Measurements from ENCODE around the gene NEFH. TPM values are rescaled to one million over a fixed set of nuclear protein-coding genes. Genes with fewer than 3 reads are reported as not detected.

The NEFH gene
- total and polyA plus RNA-seq, 12 donors, result 6.8 to 81.1 (median 20.6) TPM

Other genes starting within 250 kb of the NEFH start
- 100 to 1,000 TPM in 1 of 9 donors, 10 to 100 TPM in 8; 27.4 to 103 (median 42.4) TPM for gene RHBDD3, start 212.2 kb upstream of the NEFH start, total RNA-seq
- gene RHBDD3, start 212.2 kb upstream of the NEFH start, polyA plus RNA-seq, result 10 to 100 TPM; 12.2 to 76.3 (median 48.2) TPM
- gene EWSR1, start 211.9 kb upstream of the NEFH start, total RNA-seq, result 100 to 1,000 TPM; 152 to 302 (median 193) TPM
- 100 to 1,000 TPM; 269 to 351 (median 278) TPM for gene EWSR1, start 211.9 kb upstream of the NEFH start, polyA plus RNA-seq
- gene GAS2L1, start 173.6 kb upstream of the NEFH start, total RNA-seq, result 10 to 100 TPM in 8 of 9 donors, 1 to 10 TPM in 1; 5.3 to 87.3 (median 55.0) TPM
- gene GAS2L1, start 173.6 kb upstream of the NEFH start, polyA plus RNA-seq, result 10 to 100 TPM in 2 of 3 donors, 1 to 10 TPM in 1; 3.6 to 42.1 (median 33.1) TPM
- gene RASL10A, start 164.5 kb upstream of the NEFH start, total RNA-seq, result 1 to 10 TPM in 7 of 9 donors, under 1 TPM in 2; 0.33 to 3.7 (median 1.5) TPM
- 10 to 100 TPM in 1 of 3 donors, 1 to 10 TPM in 1, under 1 TPM in 1; 0.51 to 14.4 (median 9.1) TPM for gene RASL10A, start 164.5 kb upstream of the NEFH start, polyA plus RNA-seq
- gene AP1B1, start 91.6 kb upstream of the NEFH start, total RNA-seq, result 100 to 1,000 TPM in 8 of 9 donors, 10 to 100 TPM in 1; 59.5 to 190 (median 121) TPM
- 10 to 100 TPM; 47.6 to 69.5 (median 55.8) TPM for gene AP1B1, start 91.6 kb upstream of the NEFH start, polyA plus RNA-seq
- gene RFPL1, start 41.6 kb upstream of the NEFH start, total RNA-seq, result not detected
- gene RFPL1, start 41.6 kb upstream of the NEFH start, polyA plus RNA-seq, result not detected
- 10 to 100 TPM; 13.2 to 38.4 (median 28.0) TPM for gene THOC5, start 73.5 kb downstream of the NEFH start, total RNA-seq
- 10 to 100 TPM; 23.7 to 42.4 (median 24.2) TPM for gene THOC5, start 73.5 kb downstream of the NEFH start, polyA plus RNA-seq
- gene NIPSNAP1, start 100.9 kb downstream of the NEFH start, total RNA-seq, result 100 to 1,000 TPM in 1 of 9 donors, 10 to 100 TPM in 8; 40.9 to 129 (median 64.0) TPM
- gene NIPSNAP1, start 100.9 kb downstream of the NEFH start, polyA plus RNA-seq, result 10 to 100 TPM; 33.1 to 85.7 (median 35.3) TPM
- 10 to 100 TPM; 28.8 to 67.4 (median 53.7) TPM for gene NF2, start 123.4 kb downstream of the NEFH start, total RNA-seq
- 10 to 100 TPM; 12.2 to 22.2 (median 18.6) TPM for gene NF2, start 123.4 kb downstream of the NEFH start, polyA plus RNA-seq
- 10 to 100 TPM in 4 of 9 donors, 1 to 10 TPM in 3, under 1 TPM in 2; 0.77 to 15.1 (median 6.7) TPM for gene CABP7, start 239.8 kb downstream of the NEFH start, total RNA-seq
- 1 to 10 TPM; 2.7 to 7.4 (median 5.0) TPM for gene CABP7, start 239.8 kb downstream of the NEFH start, polyA plus RNA-seq